Measurements from ENCODE around the gene JPT1.

The JPT1 gene

DNA sequence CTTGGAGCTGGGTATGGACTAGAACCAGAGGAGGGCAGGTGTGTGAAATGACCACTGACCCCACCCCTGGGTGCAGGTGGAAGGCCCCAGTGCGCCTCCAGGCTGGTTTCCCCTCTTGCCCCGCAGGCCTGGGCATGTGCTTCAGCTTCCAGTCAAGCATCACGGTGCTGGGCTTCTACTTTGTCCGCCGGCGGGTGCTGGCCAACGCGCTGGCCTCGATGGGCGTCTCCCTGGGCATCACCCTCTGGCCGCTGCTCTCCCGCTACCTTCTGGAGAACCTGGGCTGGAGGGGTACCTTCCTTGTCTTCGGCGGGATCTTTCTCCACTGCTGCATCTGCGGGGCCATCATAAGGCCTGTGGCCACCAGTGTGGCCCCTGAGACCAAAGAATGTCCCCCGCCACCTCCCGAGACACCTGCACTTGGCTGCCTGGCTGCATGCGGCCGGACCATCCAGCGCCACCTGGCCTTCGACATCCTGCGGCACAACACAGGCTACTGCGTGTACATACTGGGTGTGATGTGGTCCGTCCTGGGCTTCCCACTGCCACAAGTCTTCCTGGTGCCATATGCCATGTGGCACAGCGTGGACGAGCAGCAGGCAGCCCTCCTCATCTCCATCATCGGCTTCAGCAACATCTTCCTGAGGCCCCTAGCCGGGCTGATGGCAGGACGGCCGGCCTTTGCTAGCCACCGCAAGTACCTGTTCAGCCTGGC lies 54.3 kb downstream of the JPT1 start:
- no peak overlapping the region for H3K4me3 ChIP-seq (ENCODE audit: low read depth, low read length)
- TF ChIP-seq, protein P1, sequence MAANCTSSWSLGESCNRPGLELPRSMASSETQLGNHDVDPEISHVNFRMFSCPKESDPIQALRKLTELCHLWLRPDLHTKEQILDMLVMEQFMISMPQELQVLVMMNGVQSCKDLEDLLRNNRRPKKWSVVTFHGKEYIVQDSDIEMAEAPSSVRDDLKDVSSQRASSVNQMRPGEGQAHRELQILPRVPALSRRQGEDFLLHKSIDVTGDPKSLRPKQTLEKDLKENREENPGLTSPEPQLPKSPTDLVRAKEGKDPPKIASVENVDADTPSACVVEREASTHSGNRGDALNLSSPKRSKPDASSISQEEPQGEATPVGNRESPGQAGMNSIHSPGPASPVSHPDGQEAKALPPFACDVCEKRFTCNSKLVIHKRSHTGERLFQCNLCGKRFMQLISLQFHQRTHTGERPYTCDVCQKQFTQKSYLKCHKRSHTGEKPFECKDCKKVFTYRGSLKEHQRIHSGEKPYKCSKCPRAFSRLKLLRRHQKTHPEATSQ (tag by site-specific recombination; IDR thresholded peaks at IDR 0.05), result no peak
- TF ChIP-seq ZNF146 (tag by site-specific recombination; IDR thresholded peaks at IDR 0.05) (no peak), ZNF175 (tag by site-specific recombination; IDR thresholded peaks at IDR 0.05) (no peak), KLF8 (tag by site-specific recombination; IDR thresholded peaks at IDR 0.05) (no peak), ZNF600 (tag by site-specific recombination; IDR thresholded peaks at IDR 0.05) (no peak), ZNF184 (tag by site-specific recombination; IDR thresholded peaks at IDR 0.05) (no peak), MYNN (tag by site-specific recombination; IDR thresholded peaks at IDR 0.05; ENCODE audit: borderline replicate concordance) (no peak), ZNF571 (tag by site-specific recombination; IDR thresholded peaks at IDR 0.05) (no peak), ZNF530 (tag by site-specific recombination; IDR thresholded peaks at IDR 0.05; ENCODE audit: low read depth) (no peak), ZNF664 (tag by site-specific recombination; IDR thresholded peaks at IDR 0.05) (no peak), ZNF311 (tag by site-specific recombination; IDR thresholded peaks at IDR 0.05; ENCODE audit: borderline replicate concordance) (no peak), SP2 (tag by site-specific recombination; IDR thresholded peaks at IDR 0.05) (no peak), FEZF1 (tag by site-specific recombination; IDR thresholded peaks at IDR 0.05) (no peak), ZNF211 (tag by site-specific recombination; IDR thresholded peaks at IDR 0.05; ENCODE audit: low read depth) (no peak), HOXC10 (CRISPR knock-in tag; IDR thresholded peaks at IDR 0.05) (no peak), ZNF544 (tag by site-specific recombination; IDR thresholded peaks at IDR 0.05) (no peak), ZNF266 (tag by site-specific recombination; IDR thresholded peaks at IDR 0.05; ENCODE audit: low read depth) (no peak)
- TF ChIP-seq, protein P2, sequence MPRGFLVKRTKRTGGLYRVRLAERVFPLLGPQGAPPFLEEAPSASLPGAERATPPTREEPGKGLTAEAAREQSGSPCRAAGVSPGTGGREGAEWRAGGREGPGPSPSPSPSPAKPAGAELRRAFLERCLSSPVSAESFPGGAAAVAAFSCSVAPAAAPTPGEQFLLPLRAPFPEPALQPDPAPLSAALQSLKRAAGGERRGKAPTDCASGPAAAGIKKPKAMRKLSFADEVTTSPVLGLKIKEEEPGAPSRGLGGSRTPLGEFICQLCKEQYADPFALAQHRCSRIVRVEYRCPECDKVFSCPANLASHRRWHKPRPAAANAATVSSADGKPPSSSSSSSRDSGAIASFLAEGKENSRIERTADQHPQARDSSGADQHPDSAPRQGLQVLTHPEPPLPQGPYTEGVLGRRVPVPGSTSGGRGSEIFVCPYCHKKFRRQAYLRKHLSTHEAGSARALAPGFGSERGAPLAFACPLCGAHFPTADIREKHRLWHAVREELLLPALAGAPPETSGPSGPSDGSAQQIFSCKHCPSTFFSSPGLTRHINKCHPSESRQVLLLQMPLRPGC (tag by site-specific recombination; IDR thresholded peaks at IDR 0.05), result no peak
- TF ChIP-seq, protein P3, sequence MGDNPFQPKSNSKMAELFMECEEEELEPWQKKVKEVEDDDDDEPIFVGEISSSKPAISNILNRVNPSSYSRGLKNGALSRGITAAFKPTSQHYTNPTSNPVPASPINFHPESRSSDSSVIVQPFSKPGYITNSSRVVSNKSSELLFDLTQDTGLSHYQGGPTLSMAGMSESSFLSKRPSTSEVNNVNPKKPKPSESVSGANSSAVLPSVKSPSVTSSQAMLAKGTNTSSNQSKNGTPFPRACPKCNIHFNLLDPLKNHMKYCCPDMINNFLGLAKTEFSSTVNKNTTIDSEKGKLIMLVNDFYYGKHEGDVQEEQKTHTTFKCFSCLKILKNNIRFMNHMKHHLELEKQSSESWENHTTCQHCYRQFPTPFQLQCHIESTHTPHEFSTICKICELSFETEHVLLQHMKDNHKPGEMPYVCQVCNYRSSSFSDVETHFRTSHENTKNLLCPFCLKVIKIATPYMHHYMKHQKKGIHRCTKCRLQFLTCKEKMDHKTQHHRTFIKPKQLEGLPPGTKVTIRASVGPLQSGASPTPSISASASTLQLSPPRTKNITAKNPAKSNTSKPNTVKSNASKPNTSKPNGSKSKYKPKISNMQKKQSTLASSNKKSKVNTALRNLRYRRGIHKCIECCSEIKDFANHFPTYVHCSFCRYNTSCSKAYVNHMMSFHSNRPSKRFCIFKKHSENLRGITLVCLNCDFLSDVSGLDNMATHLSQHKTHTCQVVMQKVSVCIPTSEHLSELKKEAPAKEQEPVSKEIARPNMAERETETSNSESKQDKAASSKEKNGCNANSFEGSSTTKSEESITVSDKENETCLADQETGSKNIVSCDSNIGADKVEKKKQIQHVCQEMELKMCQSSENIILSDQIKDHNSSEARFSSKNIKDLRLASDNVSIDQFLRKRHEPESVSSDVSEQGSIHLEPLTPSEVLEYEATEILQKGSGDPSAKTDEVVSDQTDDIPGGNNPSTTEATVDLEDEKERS (tag by site-specific recombination; IDR thresholded peaks at IDR 0.05), result no peak
- TF ChIP-seq, protein P4, sequence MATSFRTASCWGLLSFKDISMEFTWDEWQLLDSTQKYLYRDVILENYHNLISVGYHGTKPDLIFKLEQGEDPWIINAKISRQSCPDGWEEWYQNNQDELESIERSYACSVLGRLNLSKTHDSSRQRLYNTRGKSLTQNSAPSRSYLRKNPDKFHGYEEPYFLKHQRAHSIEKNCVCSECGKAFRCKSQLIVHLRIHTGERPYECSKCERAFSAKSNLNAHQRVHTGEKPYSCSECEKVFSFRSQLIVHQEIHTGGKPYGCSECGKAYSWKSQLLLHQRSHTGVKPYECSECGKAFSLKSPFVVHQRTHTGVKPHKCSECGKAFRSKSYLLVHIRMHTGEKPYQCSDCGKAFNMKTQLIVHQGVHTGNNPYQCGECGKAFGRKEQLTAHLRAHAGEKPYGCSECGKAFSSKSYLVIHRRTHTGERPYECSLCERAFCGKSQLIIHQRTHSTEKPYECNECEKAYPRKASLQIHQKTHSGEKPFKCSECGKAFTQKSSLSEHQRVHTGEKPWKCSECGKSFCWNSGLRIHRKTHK (tag by site-specific recombination; IDR thresholded peaks at IDR 0.05), result no peak
- ChIA-PET POLR2A (no interaction called here), CTCF (interaction anchor here (0.9 kb wide), 1 partner anchor 14 kb away, joined by 3 read pairs; no protein-coding TSS in a partner anchor)
- no peaks in the 10 kb centered on the region for H3K9me3 ChIP-seq (ENCODE audit: control insufficient read depth, insufficient read depth, low read depth, low read length)
- peaks cover 0 to 19% of the 10 kb centered on the region in 2 experiments; a peak in 1 of 3 replicates for H3K36me3 ChIP-seq (ENCODE audit: control insufficient read depth in 2 of 2, insufficient read depth in 1 of 2, low read length in 2 of 2)
- peaks cover 6% of the 10 kb centered on the region for H3K4me1 ChIP-seq (ENCODE audit: control insufficient read depth, insufficient read depth, low read length)
- H3K27ac ChIP-seq (ENCODE audit: extremely low read depth, low read depth, low read length), result no peak overlapping the region

All from HEK293 (cell line).